Right ventricle myocardium superior (tissue), 1 donor: Measurements from ENCODE around the gene PTGES2. TPM values are rescaled to one million over a fixed set of nuclear protein-coding genes. Genes with fewer than 3 reads are reported as not detected.

Source experiments
- ATAC-seq: fragments of 200-7000 bp; cut with Tn5 transposase; one replicate; pipeline ENCODE4 v1.9.1; 2020; ENCODE audit warnings: mild to moderate bottlenecking; ENCODE audit not compliant: poor library complexity
- DNase-seq: peaks from one replicate; pipeline ENCODE4 v3.0.0-alpha.2; 2020
- intact Hi-C: fragments of 100-400 bp; cut with DNase I; formaldehyde crosslinking; loops from one replicate; pipeline ENCODE4 v1.11.2; 2022
- total RNA-seq: library from RNA; stranded (reverse); fragmentation: NEBNext Ultra II Directional; extraction: Animal tissue kit (Norgen Biotek cat#: 25700); gene quantifications from one replicate; pipeline ENCODE4 v1.2.1, GENCODE V29; 2021
- donor health status: DM: no; HTN: yes; CAD: no; lungs with severe emphysema.

The PTGES2 gene
- total RNA-seq, 1 donor from 2014 or later, result 155 TPM

GRCh38 chr9:128098297-128099230, 29.0 kb downstream of the PTGES2 start:
- ATAC-seq (peak; percentile 78), DNase-seq (peak; percentile 94)
- intact Hi-C loops, result no loop called here

GRCh38 chr9:128097543-128098296, 29.8 kb downstream of the PTGES2 start:
- no peak for DNase-seq
- no peak for ATAC-seq
- intact Hi-C loops, result no loop called here

- ATAC-seq (no peak), DNase-seq (no peak)
- intact Hi-C loops, result no loop called here
Observed at GRCh38 chr9:128096616-128097536, 30.7 kb downstream of the PTGES2 start.

DNA sequence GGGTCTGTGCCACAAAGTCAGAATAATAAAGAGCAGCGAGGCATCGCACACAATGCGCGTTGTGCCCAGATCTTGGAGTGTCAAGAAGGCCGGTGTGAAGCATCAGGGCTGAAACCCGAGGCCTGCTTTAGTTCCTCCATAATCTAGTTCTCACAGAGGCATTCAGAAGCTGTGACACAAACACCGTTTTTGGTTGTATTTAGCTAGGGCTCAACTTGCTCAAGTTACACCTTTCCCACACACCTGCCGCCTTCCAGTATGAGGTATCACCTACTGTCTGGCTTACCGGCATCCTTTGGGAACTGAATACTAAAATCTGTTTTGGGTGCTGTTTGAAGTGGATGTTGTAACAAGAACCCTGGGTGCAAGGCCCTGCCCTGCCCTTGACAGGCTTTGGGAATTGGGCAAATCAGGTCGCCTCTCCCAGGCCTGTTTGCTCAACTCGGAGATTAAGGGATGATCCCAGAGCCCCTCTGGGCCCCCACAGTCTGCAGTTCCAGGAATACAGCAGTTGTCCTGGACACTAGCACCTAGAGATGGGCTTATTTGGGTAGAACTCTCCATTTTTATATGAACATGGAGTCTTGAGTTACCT, 32.5 kb downstream of the PTGES2 start:
- no peak for ATAC-seq
- DNase-seq, result no peak
- intact Hi-C loops, result no loop called here

- peak; percentile 82 for ATAC-seq
- intact Hi-C loops, result no loop called here
- peak; percentile 93 for DNase-seq
Observed at GRCh38 chr9:128094166-128094949, 33.2 kb downstream of the PTGES2 start.

- intact Hi-C loops, result no loop called here
- ATAC-seq, result no peak
- no peak for DNase-seq
Observed at GRCh38 chr9:128093011-128093410, 34.5 kb downstream of the PTGES2 start.

GRCh38 chr9:128092199-128092977, 35.1 kb downstream of the PTGES2 start:
- DNase-seq, result no peak
- no peak for ATAC-seq
- intact Hi-C loops, result no loop called here

DNA sequence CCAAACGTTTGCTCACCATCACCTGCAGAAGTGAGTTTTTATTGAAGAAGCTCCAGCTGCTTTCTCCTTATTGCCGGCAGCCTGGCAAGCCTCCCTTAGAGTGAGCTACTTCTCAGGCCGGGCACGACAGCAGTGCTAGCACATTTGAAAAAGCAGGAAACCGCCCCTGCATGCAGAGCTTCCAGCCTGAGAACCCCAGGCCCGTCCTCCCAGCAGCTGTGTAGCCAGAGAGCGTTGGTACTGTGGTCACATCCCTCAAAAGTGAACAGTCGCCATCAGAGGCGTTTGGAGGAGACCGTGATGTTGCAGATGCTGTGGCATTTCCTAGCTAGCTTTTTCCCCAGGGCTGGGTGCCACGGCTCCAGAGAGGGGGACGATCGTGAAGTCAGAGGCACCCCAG, 36.0 kb downstream of the PTGES2 start:
- no peak for ATAC-seq
- DNase-seq, result no peak
- intact Hi-C loops, result no loop called here

DNA sequence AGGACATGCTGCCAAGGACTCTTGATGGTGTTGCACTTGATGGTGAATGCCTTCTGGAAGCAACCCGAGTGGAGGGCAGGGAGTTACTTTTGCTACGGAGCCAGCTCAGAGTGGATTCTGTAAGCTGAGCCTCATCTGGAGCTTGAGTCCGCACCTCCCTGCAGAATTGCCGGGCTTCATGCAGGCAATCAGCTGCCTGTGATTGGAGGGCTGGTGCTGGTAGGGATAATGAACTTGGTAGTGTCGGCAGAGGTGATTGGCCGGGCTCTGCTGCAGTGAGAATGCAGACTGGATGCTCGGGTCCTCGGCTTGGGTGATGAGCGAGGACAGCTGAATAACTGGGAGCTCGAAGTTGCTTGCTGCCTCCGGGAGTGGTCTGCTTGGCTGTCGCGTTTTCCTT, 36.4 kb downstream of the PTGES2 start:
- intact Hi-C loops, result no loop called here
- peak; percentile 78 for DNase-seq
- ATAC-seq, result peak; percentile 23

GRCh38 chr9:128089299-128089698, 38.2 kb downstream of the PTGES2 start:
- intact Hi-C loops, result no loop called here
- ATAC-seq (no peak), DNase-seq (no peak)

- ATAC-seq (no peak), DNase-seq (no peak)
- intact Hi-C loops, result no loop called here
Observed at GRCh38 chr9:128088253-128088945, 39.1 kb downstream of the PTGES2 start.

DNA sequence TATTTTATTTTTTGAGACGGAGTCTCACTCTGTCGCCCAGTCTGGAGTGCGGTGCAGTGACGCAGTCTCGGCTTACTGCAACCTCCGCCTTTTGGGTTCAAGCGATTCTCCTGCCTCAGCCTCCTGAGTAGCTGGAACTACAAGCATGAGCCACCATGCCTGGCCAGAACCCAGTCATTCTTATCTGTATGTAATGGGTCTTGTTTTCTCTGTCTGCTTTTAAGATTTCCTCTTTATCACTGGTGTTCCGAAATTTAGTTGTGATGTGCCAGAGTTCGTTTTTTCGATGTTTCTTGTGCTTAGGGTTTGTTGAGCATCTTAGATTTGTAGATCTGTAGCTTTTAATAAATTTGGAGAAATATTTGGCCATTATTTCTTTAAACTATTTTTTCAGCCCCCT, 40.3 kb downstream of the PTGES2 start:
- intact Hi-C loops, result no loop called here
- DNase-seq, result no peak
- ATAC-seq, result no peak

DNA sequence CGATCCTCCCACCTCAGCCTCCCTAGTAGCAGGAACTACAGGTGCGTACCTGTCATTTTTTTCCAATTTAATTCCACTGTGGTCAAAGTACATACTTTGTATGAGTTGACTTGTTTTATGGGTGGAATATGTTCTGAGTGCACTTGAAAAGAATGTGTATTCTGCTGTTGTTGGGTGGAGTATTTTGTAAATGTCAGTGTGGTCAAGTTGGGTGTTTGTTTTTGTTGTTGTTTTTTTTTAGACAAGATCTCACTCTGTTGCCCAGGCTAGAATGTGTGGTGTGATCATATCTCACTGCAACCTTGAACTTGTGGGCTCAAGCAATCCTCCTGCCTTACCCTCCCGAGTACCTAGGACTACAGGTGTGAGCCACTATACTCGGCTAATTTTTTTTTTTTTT, 41.6 kb downstream of the PTGES2 start:
- ATAC-seq, result no peak
- intact Hi-C loops, result no loop called here
- no peak for DNase-seq

- no peak for ATAC-seq
- DNase-seq, result no peak
- intact Hi-C loops, result no loop called here
Observed at GRCh38 chr9:128084746-128085145, 42.8 kb downstream of the PTGES2 start.

GRCh38 chr9:128082151-128082550, 45.4 kb downstream of the PTGES2 start:
- ATAC-seq, result no peak
- DNase-seq, result no peak
- intact Hi-C loops, result no loop called here

- DNase-seq (no peak), ATAC-seq (peak; percentile 70)
- intact Hi-C loops, result no loop called here
Observed at GRCh38 chr9:128081056-128081455, 46.5 kb downstream of the PTGES2 start.

- intact Hi-C loops, result no loop called here
- ATAC-seq (no peak), DNase-seq (no peak)
Observed at GRCh38 chr9:128080206-128080605, 47.3 kb downstream of the PTGES2 start.
